HEK293T (cell line): ENCODE results near the gene ARHGEF6.

ENCODE experiments used
- BHLHE40 ChIP-seq: fragments of 450-650 bp; IDR thresholded peaks from 2 replicates; pipeline ENCODE4 v1.6.1; 2016; ENCODE audit warnings: mild to moderate bottlenecking, moderate library complexity, borderline replicate concordance
- CTBP1 ChIP-seq: fragments of 450-650 bp; IDR thresholded peaks from 2 replicates; pipeline ENCODE4 v1.6.1; 2016; ENCODE audit warnings: borderline replicate concordance
- ELF4 ChIP-seq: fragments of 450-650 bp; IDR thresholded peaks from 2 replicates; pipeline ENCODE4 v1.6.1; 2017; ENCODE audit warnings: antibody characterized with exemption
- FOXM1 ChIP-seq: fragments of 450-650 bp; IDR thresholded peaks from 2 replicates; pipeline ENCODE4 v1.6.1; 2017; ENCODE audit warnings: mild to moderate bottlenecking, borderline replicate concordance
- HDGF ChIP-seq: fragments of 450-650 bp; IDR thresholded peaks from 2 replicates; pipeline ENCODE4 v1.6.1; 2017; ENCODE audit warnings: antibody characterized with exemption, borderline replicate concordance
- LEF1 ChIP-seq: fragments of 450-650 bp; IDR thresholded peaks from 2 replicates; pipeline ENCODE4 v1.6.1; 2017; ENCODE audit warnings: mild to moderate bottlenecking, borderline replicate concordance
- PKNOX1 ChIP-seq: fragments of 450-650 bp; IDR thresholded peaks from 2 replicates; pipeline ENCODE4 v1.6.1; 2016
- SP1 ChIP-seq: fragments of 450-650 bp; IDR thresholded peaks from 2 replicates; pipeline ENCODE4 v1.6.1; 2017
- SUZ12 ChIP-seq: fragments of 450-650 bp; IDR thresholded peaks from 2 replicates; pipeline ENCODE4 v1.6.1; 2016; ENCODE audit warnings: mild to moderate bottlenecking
- ZNF384 ChIP-seq: fragments of 450-650 bp; IDR thresholded peaks from 2 replicates; pipeline ENCODE4 v1.6.1; 2016

- TF ChIP-seq HDGF (no peak), CTBP1 (no peak), SP1 (no peak), BHLHE40 (no peak), PKNOX1 (no peak), ELF4 (no peak), LEF1 (no peak), ZNF384 (no peak), SUZ12 (no peak), FOXM1 (no peak)
Measured at GRCh38 chrX:136629084-136629750, 151.5 kb downstream of the ARHGEF6 start.
